Liver (tissue), 9 donors: ENCODE measurements around the gene ZDHHC18. TPM values are rescaled to one million over a fixed set of nuclear protein-coding genes. Genes with fewer than 3 reads are reported as not detected.

ENCODE experiments used
- DNase-seq: peaks from one replicate; pipeline ENCODE4 v3.0.0-alpha.2; 2017; ENCODE audit warnings: low spot score
- H3K27ac ChIP-seq, 2 donors: one replicate each; pipeline ENCODE4 v1.7.0; 2013; ENCODE audit warnings: inconsistent platforms in 2 of 2, low read length in 2 of 2, control low read depth in 1 of 2, low read depth in 1 of 2, mild to moderate bottlenecking in 1 of 2
- H3K27me3 ChIP-seq, 4 donors: one replicate each; pipeline versions ENCODE4 v1.6.1 to v1.7.0; 2013; ENCODE audit warnings: low read length in 3 of 4, inconsistent platforms in 1 of 4, mild to moderate bottlenecking in 1 of 4, moderate library complexity in 1 of 4; ENCODE audit not compliant: control insufficient read depth in 4 of 4, insufficient read depth in 4 of 4
- H3K36me3 ChIP-seq, 4 donors: one replicate each; pipeline versions ENCODE4 v1.6.1 to v1.7.0; 2013; ENCODE audit warnings: low read length in 3 of 4, mild to moderate bottlenecking in 3 of 4, low read depth in 1 of 4, moderate library complexity in 1 of 4; ENCODE audit not compliant: control insufficient read depth in 4 of 4, insufficient read depth in 3 of 4
- H3K4me1 ChIP-seq, 4 donors: one replicate each; pipeline versions ENCODE4 v1.6.1 to v1.7.0; 2013; ENCODE audit warnings: low read length in 3 of 4, mild to moderate bottlenecking in 3 of 4, moderate library complexity in 1 of 4; ENCODE audit not compliant: control insufficient read depth in 4 of 4, insufficient read depth in 4 of 4
- H3K4me3 ChIP-seq, 3 donors: one replicate each; pipeline versions ENCODE4 v1.6.1 to v1.7.0; 2013; ENCODE audit warnings: low read length in 3 of 3, control low read depth in 1 of 3, low read depth in 1 of 3, mild to moderate bottlenecking in 1 of 3
- H3K9ac ChIP-seq, 2 donors: one replicate each; pipeline ENCODE4 v1.7.0; 2013; ENCODE audit warnings: low read length in 2 of 2, mild to moderate bottlenecking in 2 of 2, moderate library complexity in 2 of 2, control low read depth in 1 of 2, low read depth in 1 of 2
- H3K9me3 ChIP-seq, 4 donors: one replicate each; pipeline versions ENCODE4 v1.6.1 to v1.7.0; 2013; ENCODE audit warnings: low read length in 3 of 4; ENCODE audit not compliant: control insufficient read depth in 4 of 4
- EGR1 ChIP-seq, 2 donors: IDR thresholded peaks; 2 replicates each; pipeline ENCODE4 v1.6.1; 2016 to 2018; ENCODE audit warnings: antibody characterized with exemption in 2 of 2, low read depth in 2 of 2
- FOXA2 ChIP-seq: IDR thresholded peaks from 2 replicates; pipeline ENCODE4 v1.6.1; 2016; ENCODE audit warnings: antibody characterized with exemption
- GABPA ChIP-seq, 2 donors: IDR thresholded peaks in 1 of 2; conservative IDR thresholded peaks in 1 of 2; 2 replicates each; pipeline ENCODE4 v1.6.1; 2016; ENCODE audit warnings: antibody characterized with exemption in 2 of 2, mild to moderate bottlenecking in 1 of 2, moderate library complexity in 1 of 2
- HNF4A ChIP-seq, 2 donors: conservative IDR thresholded peaks; 2 replicates each; pipeline ENCODE4 v1.6.1; 2016; ENCODE audit warnings: antibody characterized with exemption in 2 of 2, mild to moderate bottlenecking in 2 of 2
- HNF4G ChIP-seq: IDR thresholded peaks from 2 replicates; pipeline ENCODE4 v1.6.1; 2016; ENCODE audit warnings: antibody characterized with exemption
- JUND ChIP-seq, 2 donors: IDR thresholded peaks; 2 replicates each; pipeline ENCODE4 v1.6.1; 2016; ENCODE audit warnings: antibody characterized with exemption in 2 of 2
- NR2F2 ChIP-seq: IDR thresholded peaks from 2 replicates; pipeline ENCODE4 v1.6.1; 2016; ENCODE audit warnings: antibody characterized with exemption
- RAD21 ChIP-seq, 2 donors: IDR thresholded peaks; 2 replicates each; pipeline ENCODE4 v1.6.1; 2016; ENCODE audit warnings: antibody characterized with exemption in 2 of 2, mild to moderate bottlenecking in 2 of 2
- RXRA ChIP-seq, 2 donors: IDR thresholded peaks; 2 replicates each; pipeline ENCODE4 v1.6.1; 2017 to 2018; ENCODE audit warnings: antibody characterized with exemption in 2 of 2, mild to moderate bottlenecking in 1 of 2
- SP1 ChIP-seq: IDR thresholded peaks from 2 replicates; pipeline ENCODE4 v1.6.1; 2018; ENCODE audit warnings: antibody characterized with exemption, mild to moderate bottlenecking
- TAF1 ChIP-seq: conservative IDR thresholded peaks from 2 replicates; pipeline ENCODE4 v1.6.1; 2016; ENCODE audit warnings: antibody characterized with exemption, mild to moderate bottlenecking
- YY1 ChIP-seq: IDR thresholded peaks from 2 replicates; pipeline ENCODE4 v1.6.1; 2016; ENCODE audit warnings: antibody characterized with exemption, mild to moderate bottlenecking
- WGBS: extraction: QIAGEN DNeasy Blood & Tissue Kit; methylation state at CpG from one replicate; pipeline ENCODE4 v1.1.7; 2013; 5-methylcytosine and 5-hydroxymethylcytosine counted together
- polyA plus RNA-seq, 2 donors: library from polyadenylated mRNA; stranded (reverse) in 1 of 2; unstranded in 1 of 2; fragments of 200-250 nt in 1 of 2; fragments of >200 nt in 1 of 2; fragmentation: Nextera tagmentation in 1 of 2; extraction: Ambion mirVana in 1 of 2; gene quantifications; one replicate each; pipeline versions ENCODE4 v1.2.1 to v1.2.3, GENCODE V29; 2013 to 2015
- total RNA-seq, 2 donors: library from RNA; depleted of rRNA; stranded (reverse); fragments of >200 nt; gene quantifications; one replicate each; pipeline ENCODE4 v1.2.3, GENCODE V29; 2014
- TF ChIP-seq, protein P1 (sequence below): IDR thresholded peaks from 2 replicates; pipeline ENCODE4 v1.6.1; 2016; ENCODE audit warnings: antibody characterized with exemption, mild to moderate bottlenecking
- TF ChIP-seq, protein P2 (sequence below): IDR thresholded peaks from 2 replicates; pipeline ENCODE4 v1.6.1; 2016; ENCODE audit warnings: antibody characterized with exemption
- TF ChIP-seq, protein P3 (sequence below): IDR thresholded peaks from 2 replicates; pipeline ENCODE4 v1.6.1; 2016; ENCODE audit warnings: antibody characterized with exemption
- TF ChIP-seq, protein P4 (sequence below): fragments of 150-350 bp; IDR thresholded peaks from 2 replicates; pipeline ENCODE4 v1.5.1; 2017; ENCODE audit warnings: improper control_type of control experiment, low read depth, low read length; ENCODE audit not compliant: missing input control
- TF ChIP-seq, protein P5 (sequence below): IDR thresholded peaks from 2 replicates; pipeline ENCODE4 v1.6.1; 2016; ENCODE audit warnings: antibody characterized with exemption
- donor health status: healthy.
- donor health status: healthy.
- donor health status: healthy.
- donor health status: healthy.
- donor health status: healthy.

ZDHHC18 gene
- total and polyA plus RNA-seq, 4 donors = 2.6 to 9.2 (median 7.9) TPM

DNA sequence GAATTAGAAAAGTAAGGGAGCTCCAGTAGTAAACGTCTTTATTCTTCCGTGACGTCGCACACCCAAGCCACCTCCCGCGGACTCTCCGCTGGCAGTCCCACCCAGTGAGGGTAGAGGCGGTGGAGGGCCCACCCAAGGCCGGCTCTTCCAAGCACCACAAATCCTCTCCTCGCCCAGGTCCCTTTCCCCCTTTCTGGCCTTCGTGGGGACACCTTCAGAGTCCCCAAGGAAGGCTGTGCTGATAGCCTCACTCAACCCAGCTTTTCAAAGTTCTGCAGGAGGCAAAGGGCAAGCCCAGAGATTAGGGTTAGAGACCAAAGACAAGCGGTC lies 63.9 kb downstream of the ZDHHC18 start:
- no peaks in the 10 kb centered on the region for H3K27me3 ChIP-seq
- peaks cover 9 to 41% (median 30%) of the 10 kb centered on the region in 4 donors for H3K36me3 ChIP-seq
- H3K9me3 ChIP-seq = no peaks in the 10 kb centered on the region
- DNase-seq = no peak
- TF ChIP-seq TAF1 (peak; percentile 4), NR2F2 (no peak), RAD21 (IDR thresholded peaks at IDR 0.05) (no peak), GABPA (IDR thresholded peaks at IDR 0.05 in 1 of 2, conservative IDR thresholded peaks at IDR 0.05 in 1 of 2) (no peak), SP1 (no peak), YY1 (no peak), RXRA (IDR thresholded peaks at IDR 0.05) (peak in 1 of 2 donors; percentile 48), HNF4A (conservative IDR thresholded peaks at IDR 0.05) (peak in 1 of 2 donors; percentile 7), EGR1 (IDR thresholded peaks at IDR 0.05; ENCODE audit: low read depth in 2 of 2) (peak in 1 of 2 donors; percentile 22)
- TF ChIP-seq, protein P1, sequence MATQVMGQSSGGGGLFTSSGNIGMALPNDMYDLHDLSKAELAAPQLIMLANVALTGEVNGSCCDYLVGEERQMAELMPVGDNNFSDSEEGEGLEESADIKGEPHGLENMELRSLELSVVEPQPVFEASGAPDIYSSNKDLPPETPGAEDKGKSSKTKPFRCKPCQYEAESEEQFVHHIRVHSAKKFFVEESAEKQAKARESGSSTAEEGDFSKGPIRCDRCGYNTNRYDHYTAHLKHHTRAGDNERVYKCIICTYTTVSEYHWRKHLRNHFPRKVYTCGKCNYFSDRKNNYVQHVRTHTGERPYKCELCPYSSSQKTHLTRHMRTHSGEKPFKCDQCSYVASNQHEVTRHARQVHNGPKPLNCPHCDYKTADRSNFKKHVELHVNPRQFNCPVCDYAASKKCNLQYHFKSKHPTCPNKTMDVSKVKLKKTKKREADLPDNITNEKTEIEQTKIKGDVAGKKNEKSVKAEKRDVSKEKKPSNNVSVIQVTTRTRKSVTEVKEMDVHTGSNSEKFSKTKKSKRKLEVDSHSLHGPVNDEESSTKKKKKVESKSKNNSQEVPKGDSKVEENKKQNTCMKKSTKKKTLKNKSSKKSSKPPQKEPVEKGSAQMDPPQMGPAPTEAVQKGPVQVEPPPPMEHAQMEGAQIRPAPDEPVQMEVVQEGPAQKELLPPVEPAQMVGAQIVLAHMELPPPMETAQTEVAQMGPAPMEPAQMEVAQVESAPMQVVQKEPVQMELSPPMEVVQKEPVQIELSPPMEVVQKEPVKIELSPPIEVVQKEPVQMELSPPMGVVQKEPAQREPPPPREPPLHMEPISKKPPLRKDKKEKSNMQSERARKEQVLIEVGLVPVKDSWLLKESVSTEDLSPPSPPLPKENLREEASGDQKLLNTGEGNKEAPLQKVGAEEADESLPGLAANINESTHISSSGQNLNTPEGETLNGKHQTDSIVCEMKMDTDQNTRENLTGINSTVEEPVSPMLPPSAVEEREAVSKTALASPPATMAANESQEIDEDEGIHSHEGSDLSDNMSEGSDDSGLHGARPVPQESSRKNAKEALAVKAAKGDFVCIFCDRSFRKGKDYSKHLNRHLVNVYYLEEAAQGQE = peak; percentile 1
- H3K27ac ChIP-seq = peak overlapping the region; percentile 81 to 82
- peak overlapping the region; percentile 73 to 82 for H3K9ac ChIP-seq
- peaks cover 1 to 20% (median 17%) of the 10 kb centered on the region in 4 donors for H3K4me1 ChIP-seq
- H3K4me3 ChIP-seq = peak overlapping the region; percentile 71 to 81 (median 75)
- 2% methylated on average over 12 of the region's 12 CpGs for WGBS

DNA sequence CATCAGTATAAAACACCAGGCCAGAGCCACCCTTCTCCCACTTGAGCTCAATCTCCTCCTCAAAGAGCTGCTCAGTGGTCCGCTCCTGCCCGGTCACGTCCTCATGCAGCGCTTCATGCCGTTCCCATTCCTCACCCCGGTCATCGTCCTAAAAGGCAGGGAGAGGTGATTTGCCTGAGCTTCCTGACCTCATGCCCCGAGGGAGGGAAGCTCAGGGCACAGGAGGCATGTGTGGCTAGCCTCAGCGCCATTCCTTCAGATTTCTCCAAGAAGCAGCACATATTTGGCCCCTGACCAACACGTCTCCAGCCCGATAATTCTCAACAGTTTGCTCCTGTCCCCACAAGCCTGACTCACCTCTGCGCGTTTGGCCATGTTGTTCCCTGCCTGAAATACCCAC lies 67.8 kb downstream of the ZDHHC18 start:
- Histone ChIP-seq H3K9me3 (no peaks in the 10 kb centered on the region), H3K4me1 (peaks cover 1 to 18% (median 15%) of the 10 kb centered on the region in 4 donors), H3K27me3 (no peaks in the 10 kb centered on the region), H3K9ac (no peak overlapping the region), H3K27ac (no peak overlapping the region), H3K4me3 (no peak overlapping the region), H3K36me3 (peaks cover 8 to 40% (median 25%) of the 10 kb centered on the region in 4 donors)
- 97% methylated on average over 13 of the region's 13 CpGs for WGBS
- no peak for DNase-seq
- TF ChIP-seq, protein P1 = no peak
- TF ChIP-seq YY1 (no peak), JUND (IDR thresholded peaks at IDR 0.05) (no peak), HNF4G (no peak), GABPA (IDR thresholded peaks at IDR 0.05 in 1 of 2, conservative IDR thresholded peaks at IDR 0.05 in 1 of 2) (no peak), TAF1 (no peak), SP1 (no peak), RXRA (IDR thresholded peaks at IDR 0.05) (no peak), EGR1 (IDR thresholded peaks at IDR 0.05; ENCODE audit: low read depth in 2 of 2) (no peak), NR2F2 (no peak), FOXA2 (no peak), RAD21 (IDR thresholded peaks at IDR 0.05) (no peak), HNF4A (conservative IDR thresholded peaks at IDR 0.05) (no peak)
- TF ChIP-seq, protein P2, sequence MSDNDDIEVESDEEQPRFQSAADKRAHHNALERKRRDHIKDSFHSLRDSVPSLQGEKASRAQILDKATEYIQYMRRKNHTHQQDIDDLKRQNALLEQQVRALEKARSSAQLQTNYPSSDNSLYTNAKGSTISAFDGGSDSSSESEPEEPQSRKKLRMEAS = no peak
- TF ChIP-seq, protein P3, sequence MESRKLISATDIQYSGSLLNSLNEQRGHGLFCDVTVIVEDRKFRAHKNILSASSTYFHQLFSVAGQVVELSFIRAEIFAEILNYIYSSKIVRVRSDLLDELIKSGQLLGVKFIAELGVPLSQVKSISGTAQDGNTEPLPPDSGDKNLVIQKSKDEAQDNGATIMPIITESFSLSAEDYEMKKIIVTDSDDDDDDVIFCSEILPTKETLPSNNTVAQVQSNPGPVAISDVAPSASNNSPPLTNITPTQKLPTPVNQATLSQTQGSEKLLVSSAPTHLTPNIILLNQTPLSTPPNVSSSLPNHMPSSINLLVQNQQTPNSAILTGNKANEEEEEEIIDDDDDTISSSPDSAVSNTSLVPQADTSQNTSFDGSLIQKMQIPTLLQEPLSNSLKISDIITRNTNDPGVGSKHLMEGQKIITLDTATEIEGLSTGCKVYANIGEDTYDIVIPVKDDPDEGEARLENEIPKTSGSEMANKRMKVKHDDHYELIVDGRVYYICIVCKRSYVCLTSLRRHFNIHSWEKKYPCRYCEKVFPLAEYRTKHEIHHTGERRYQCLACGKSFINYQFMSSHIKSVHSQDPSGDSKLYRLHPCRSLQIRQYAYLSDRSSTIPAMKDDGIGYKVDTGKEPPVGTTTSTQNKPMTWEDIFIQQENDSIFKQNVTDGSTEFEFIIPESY = no peak
- TF ChIP-seq, protein P4, sequence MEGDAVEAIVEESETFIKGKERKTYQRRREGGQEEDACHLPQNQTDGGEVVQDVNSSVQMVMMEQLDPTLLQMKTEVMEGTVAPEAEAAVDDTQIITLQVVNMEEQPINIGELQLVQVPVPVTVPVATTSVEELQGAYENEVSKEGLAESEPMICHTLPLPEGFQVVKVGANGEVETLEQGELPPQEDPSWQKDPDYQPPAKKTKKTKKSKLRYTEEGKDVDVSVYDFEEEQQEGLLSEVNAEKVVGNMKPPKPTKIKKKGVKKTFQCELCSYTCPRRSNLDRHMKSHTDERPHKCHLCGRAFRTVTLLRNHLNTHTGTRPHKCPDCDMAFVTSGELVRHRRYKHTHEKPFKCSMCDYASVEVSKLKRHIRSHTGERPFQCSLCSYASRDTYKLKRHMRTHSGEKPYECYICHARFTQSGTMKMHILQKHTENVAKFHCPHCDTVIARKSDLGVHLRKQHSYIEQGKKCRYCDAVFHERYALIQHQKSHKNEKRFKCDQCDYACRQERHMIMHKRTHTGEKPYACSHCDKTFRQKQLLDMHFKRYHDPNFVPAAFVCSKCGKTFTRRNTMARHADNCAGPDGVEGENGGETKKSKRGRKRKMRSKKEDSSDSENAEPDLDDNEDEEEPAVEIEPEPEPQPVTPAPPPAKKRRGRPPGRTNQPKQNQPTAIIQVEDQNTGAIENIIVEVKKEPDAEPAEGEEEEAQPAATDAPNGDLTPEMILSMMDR = no peak
- TF ChIP-seq, protein P5, sequence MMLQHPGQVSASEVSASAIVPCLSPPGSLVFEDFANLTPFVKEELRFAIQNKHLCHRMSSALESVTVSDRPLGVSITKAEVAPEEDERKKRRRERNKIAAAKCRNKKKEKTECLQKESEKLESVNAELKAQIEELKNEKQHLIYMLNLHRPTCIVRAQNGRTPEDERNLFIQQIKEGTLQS = no peak
